Measurements from ENCODE around the gene SNAI3. TPM values are rescaled to one million over a fixed set of nuclear protein-coding genes. Genes with fewer than 3 reads are reported as not detected.

Gene SNAI3
- total RNA-seq, 1 donor from 2014 or later = 3.1 TPM

- Histone ChIP-seq H3K4me1 (no peaks in the 10 kb centered on the region), H3K27me3 (ENCODE audit: low read depth) (peaks cover 57% of the 10 kb centered on the region), H3K36me3 (no peaks in the 10 kb centered on the region), H3K9me3 (replicated peaks) (no peaks in the 10 kb centered on the region), H3K4me3 (no peak overlapping the region), H3K27ac (replicated peaks) (no peak overlapping the region)
- no peak for DNase-seq
- intact Hi-C loops (cut with micrococcal nuclease) = no loop called here
- no peak for TF ChIP-seq CTCF (IDR thresholded peaks at IDR 0.05; ENCODE audit: borderline replicate concordance)
Observed at GRCh38 chr16:88640498-88641247, 45.6 kb downstream of the SNAI3 start.

- peaks cover 3% of the 10 kb centered on the region for H3K4me1 ChIP-seq
- DNase-seq = no peak
- H3K4me3 ChIP-seq = no peak overlapping the region
- H3K27ac ChIP-seq (replicated peaks) = no peak overlapping the region
- TF ChIP-seq CTCF (IDR thresholded peaks at IDR 0.05; ENCODE audit: borderline replicate concordance) = no peak
- peaks cover 64% of the 10 kb centered on the region for H3K27me3 ChIP-seq (ENCODE audit: low read depth)
- H3K9me3 ChIP-seq (replicated peaks) = no peaks in the 10 kb centered on the region
- intact Hi-C loops (cut with micrococcal nuclease) = no loop called here
- H3K36me3 ChIP-seq = no peaks in the 10 kb centered on the region
Observed at GRCh38 chr16:88640039-88640495, 46.2 kb downstream of the SNAI3 start.

GRCh38 chr16:88639231-88640038 is 46.9 kb downstream of the SNAI3 start:
- Histone ChIP-seq H3K27me3 (ENCODE audit: low read depth) (peaks cover 68% of the 10 kb centered on the region), H3K9me3 (replicated peaks) (no peaks in the 10 kb centered on the region), H3K4me3 (no peak overlapping the region), H3K4me1 (peaks cover 10% of the 10 kb centered on the region), H3K36me3 (no peaks in the 10 kb centered on the region), H3K27ac (replicated peaks) (no peak overlapping the region)
- intact Hi-C loops (cut with micrococcal nuclease) = no loop called here
- DNase-seq = no peak
- no peak for TF ChIP-seq CTCF (IDR thresholded peaks at IDR 0.05; ENCODE audit: borderline replicate concordance)

GRCh38 chr16:88638323-88639230 is 47.7 kb downstream of the SNAI3 start, which contains the start of gene IL17C:
Gene IL17C, plus strand, starts transcription at chr16:88638572. Its CDS starts 70 bp downstream, at chr16:88638642.
- H3K4me1 ChIP-seq = peaks cover 18% of the 10 kb centered on the region
- no peak within 1 kb of the TSS for H3K4me3 ChIP-seq
- no peaks in the 10 kb centered on the region for H3K9me3 ChIP-seq (replicated peaks)
- intact Hi-C loops (cut with micrococcal nuclease) = no loop called here
- no peak within 1 kb of the TSS for H3K27ac ChIP-seq (replicated peaks)
- H3K36me3 ChIP-seq = no peaks in the 10 kb centered on the region
- peaks cover 68% of the 10 kb centered on the region for H3K27me3 ChIP-seq (ENCODE audit: low read depth)
- no peak for DNase-seq
- no peak for TF ChIP-seq CTCF (IDR thresholded peaks at IDR 0.05; ENCODE audit: borderline replicate concordance)

All from left ventricle myocardium inferior (tissue), 1 donor.